SK-N-SH treated with all-trans-retinoic acid at 6 μM for 48 hours (cell line): ENCODE measurements around the gene GNMT.

Source experiments
- ATAC-seq: fragments of 200-7000 bp; cut with Tn5 transposase; 3 replicates; pipeline ENCODE4 v1.9.1; 2020; ENCODE audit warnings: mild to moderate bottlenecking, moderate library complexity
- ARNTL ChIP-seq: fragments of 450-650 bp; formaldehyde crosslinking; IDR thresholded peaks from 2 replicates; pipeline ENCODE4 v1.5.0; 2020; ENCODE audit warnings: low read depth, mild to moderate bottlenecking, moderate library complexity, borderline replicate concordance
- BACH2 ChIP-seq: fragments of 250-450 bp; sonication (Bioruptor Pico); IDR thresholded peaks from 2 replicates; pipeline ENCODE4 v1.9.0; 2021; ENCODE audit warnings: mild to moderate bottlenecking, borderline replicate concordance
- GLIS3 ChIP-seq: fragments of 250-450 bp; sonication (Bioruptor Pico); IDR thresholded peaks from 2 replicates; pipeline ENCODE4 v1.5.0; 2020; ENCODE audit warnings: mild to moderate bottlenecking, moderate library complexity
- ISL1 ChIP-seq: fragments of 250-450 bp; sonication (Bioruptor Pico); IDR thresholded peaks from 2 replicates; pipeline ENCODE4 v2.1.2; 2022; ENCODE audit warnings: mild to moderate bottlenecking, moderate library complexity
- OSR1 ChIP-seq: fragments of 250-450 bp; sonication (Bioruptor Pico); IDR thresholded peaks from 2 replicates; pipeline ENCODE4 v1.8.0; 2022; ENCODE audit warnings: moderate library complexity, mild to moderate bottlenecking, inconsistent platforms
- PPARA ChIP-seq: fragments of 250-450 bp; sonication (Bioruptor Pico); IDR thresholded peaks from 2 replicates; pipeline ENCODE4 v1.5.0; 2020; ENCODE audit warnings: mild to moderate bottlenecking, borderline replicate concordance
- SNAI2 ChIP-seq: fragments of 250-450 bp; sonication (Bioruptor Pico); IDR thresholded peaks from 2 replicates; pipeline ENCODE4 v1.5.0; 2020; ENCODE audit warnings: mild to moderate bottlenecking, moderate library complexity
- TCF4 ChIP-seq: fragments of 250-450 bp; sonication (Bioruptor Pico); IDR thresholded peaks from 2 replicates; pipeline ENCODE4 v1.8.0; 2021; ENCODE audit warnings: mild to moderate bottlenecking, moderate library complexity, borderline replicate concordance
- TOX ChIP-seq: fragments of 250-450 bp; sonication (Bioruptor Pico); IDR thresholded peaks from 2 replicates; pipeline ENCODE4 v1.8.0; 2021; ENCODE audit warnings: mild to moderate bottlenecking, moderate library complexity, borderline replicate concordance
- ZC3H10 ChIP-seq: fragments of 250-450 bp; sonication (Bioruptor Pico); IDR thresholded peaks from 2 replicates; pipeline ENCODE4 v1.5.1; 2021; ENCODE audit warnings: mild to moderate bottlenecking, moderate library complexity
- ZFP30 ChIP-seq: fragments of 450-650 bp; formaldehyde crosslinking; IDR thresholded peaks from 2 replicates; pipeline ENCODE4 v1.5.0; 2022; ENCODE audit warnings: mild to moderate bottlenecking, moderate library complexity
- ZNF8 ChIP-seq: fragments of 450-650 bp; formaldehyde crosslinking; IDR thresholded peaks from 2 replicates; pipeline ENCODE4 v1.5.0; 2020; ENCODE audit warnings: mild to moderate bottlenecking, moderate library complexity
- TF ChIP-seq, protein P1 (sequence below): fragments of 250-450 bp; sonication (Bioruptor Pico); IDR thresholded peaks from 2 replicates; pipeline ENCODE4 v1.5.0; 2020; ENCODE audit warnings: mild to moderate bottlenecking, moderate library complexity
- TF ChIP-seq, protein P2 (sequence below): fragments of 250-450 bp; sonication (Bioruptor Pico); IDR thresholded peaks from 2 replicates; pipeline ENCODE4 v1.5.1; 2021; ENCODE audit warnings: mild to moderate bottlenecking, moderate library complexity
- TF ChIP-seq, protein P3 (sequence below): fragments of 250-450 bp; sonication (Bioruptor Pico); IDR thresholded peaks from 2 replicates; pipeline ENCODE4 v1.8.0; 2020; ENCODE audit warnings: mild to moderate bottlenecking, moderate library complexity, borderline replicate concordance
- TF ChIP-seq, protein P4 (sequence below): fragments of 250-450 bp; sonication (Bioruptor Pico); IDR thresholded peaks from 2 replicates; pipeline ENCODE4 v1.8.0; 2021; ENCODE audit warnings: low read depth, mild to moderate bottlenecking, moderate library complexity, borderline replicate concordance

Gene GNMT

DNA sequence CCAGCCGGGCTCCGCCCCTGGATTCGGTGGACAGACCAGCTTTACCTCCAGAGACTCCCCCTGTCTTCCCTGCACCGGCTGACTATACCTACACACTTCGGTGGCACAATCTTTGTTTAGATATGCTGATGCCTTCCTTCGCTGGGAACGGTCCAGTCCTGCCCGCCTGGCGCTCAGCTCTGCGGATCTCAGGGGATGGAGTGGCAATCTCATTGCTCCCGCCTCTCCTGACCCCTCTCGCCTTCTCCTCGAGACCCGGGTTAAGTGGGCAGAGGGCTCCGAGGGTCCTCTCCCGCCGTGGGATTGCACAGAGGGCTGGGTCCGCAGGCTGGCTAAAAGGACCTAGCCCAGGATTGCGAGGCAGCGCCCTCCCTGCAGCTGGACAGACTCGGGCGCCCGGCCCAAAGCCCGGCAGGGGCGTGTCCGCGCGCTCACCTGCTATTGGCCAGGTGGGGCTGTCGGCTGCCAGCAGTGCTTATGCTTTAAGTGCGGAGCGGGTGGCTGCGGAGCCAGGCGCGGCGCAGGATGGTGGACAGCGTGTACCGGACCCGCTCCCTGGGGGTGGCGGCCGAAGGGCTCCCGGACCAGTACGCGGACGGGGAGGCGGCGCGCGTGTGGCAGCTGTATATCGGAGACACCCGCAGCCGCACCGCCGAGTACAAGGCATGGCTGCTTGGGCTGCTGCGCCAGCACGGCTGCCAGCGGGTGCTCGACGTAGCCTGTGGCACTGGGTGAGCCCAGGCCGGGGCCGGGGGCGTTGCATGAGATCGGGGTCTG lies at the start of gene GNMT:
TSS of gene GNMT (plus strand) at position 512 of the 777 bp plus-strand sequence. CDS start at position 526, 14 bp downstream.
- peak; percentile 55 for ATAC-seq
- no peak for TF ChIP-seq BACH2 (CRISPR knock-in tag)
- TF ChIP-seq GLIS3 (CRISPR knock-in tag) = no peak
- TF ChIP-seq, protein P1, sequence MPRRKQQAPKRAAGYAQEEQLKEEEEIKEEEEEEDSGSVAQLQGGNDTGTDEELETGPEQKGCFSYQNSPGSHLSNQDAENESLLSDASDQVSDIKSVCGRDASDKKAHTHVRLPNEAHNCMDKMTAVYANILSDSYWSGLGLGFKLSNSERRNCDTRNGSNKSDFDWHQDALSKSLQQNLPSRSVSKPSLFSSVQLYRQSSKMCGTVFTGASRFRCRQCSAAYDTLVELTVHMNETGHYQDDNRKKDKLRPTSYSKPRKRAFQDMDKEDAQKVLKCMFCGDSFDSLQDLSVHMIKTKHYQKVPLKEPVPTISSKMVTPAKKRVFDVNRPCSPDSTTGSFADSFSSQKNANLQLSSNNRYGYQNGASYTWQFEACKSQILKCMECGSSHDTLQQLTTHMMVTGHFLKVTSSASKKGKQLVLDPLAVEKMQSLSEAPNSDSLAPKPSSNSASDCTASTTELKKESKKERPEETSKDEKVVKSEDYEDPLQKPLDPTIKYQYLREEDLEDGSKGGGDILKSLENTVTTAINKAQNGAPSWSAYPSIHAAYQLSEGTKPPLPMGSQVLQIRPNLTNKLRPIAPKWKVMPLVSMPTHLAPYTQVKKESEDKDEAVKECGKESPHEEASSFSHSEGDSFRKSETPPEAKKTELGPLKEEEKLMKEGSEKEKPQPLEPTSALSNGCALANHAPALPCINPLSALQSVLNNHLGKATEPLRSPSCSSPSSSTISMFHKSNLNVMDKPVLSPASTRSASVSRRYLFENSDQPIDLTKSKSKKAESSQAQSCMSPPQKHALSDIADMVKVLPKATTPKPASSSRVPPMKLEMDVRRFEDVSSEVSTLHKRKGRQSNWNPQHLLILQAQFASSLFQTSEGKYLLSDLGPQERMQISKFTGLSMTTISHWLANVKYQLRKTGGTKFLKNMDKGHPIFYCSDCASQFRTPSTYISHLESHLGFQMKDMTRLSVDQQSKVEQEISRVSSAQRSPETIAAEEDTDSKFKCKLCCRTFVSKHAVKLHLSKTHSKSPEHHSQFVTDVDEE (CRISPR knock-in tag) = no peak
- TF ChIP-seq, protein P2, sequence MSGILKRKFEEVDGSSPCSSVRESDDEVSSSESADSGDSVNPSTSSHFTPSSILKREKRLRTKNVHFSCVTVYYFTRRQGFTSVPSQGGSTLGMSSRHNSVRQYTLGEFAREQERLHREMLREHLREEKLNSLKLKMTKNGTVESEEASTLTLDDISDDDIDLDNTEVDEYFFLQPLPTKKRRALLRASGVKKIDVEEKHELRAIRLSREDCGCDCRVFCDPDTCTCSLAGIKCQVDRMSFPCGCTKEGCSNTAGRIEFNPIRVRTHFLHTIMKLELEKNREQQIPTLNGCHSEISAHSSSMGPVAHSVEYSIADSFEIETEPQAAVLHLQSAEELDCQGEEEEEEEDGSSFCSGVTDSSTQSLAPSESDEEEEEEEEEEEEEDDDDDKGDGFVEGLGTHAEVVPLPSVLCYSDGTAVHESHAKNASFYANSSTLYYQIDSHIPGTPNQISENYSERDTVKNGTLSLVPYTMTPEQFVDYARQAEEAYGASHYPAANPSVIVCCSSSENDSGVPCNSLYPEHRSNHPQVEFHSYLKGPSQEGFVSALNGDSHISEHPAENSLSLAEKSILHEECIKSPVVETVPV (CRISPR knock-in tag) = no peak
- TF ChIP-seq TOX (CRISPR knock-in tag) = no peak
- TF ChIP-seq ARNTL = no peak
- TF ChIP-seq OSR1 (CRISPR knock-in tag) = no peak
- TF ChIP-seq SNAI2 (CRISPR knock-in tag) = no peak
- TF ChIP-seq, all 23 proteins: peak for 0

DNA sequence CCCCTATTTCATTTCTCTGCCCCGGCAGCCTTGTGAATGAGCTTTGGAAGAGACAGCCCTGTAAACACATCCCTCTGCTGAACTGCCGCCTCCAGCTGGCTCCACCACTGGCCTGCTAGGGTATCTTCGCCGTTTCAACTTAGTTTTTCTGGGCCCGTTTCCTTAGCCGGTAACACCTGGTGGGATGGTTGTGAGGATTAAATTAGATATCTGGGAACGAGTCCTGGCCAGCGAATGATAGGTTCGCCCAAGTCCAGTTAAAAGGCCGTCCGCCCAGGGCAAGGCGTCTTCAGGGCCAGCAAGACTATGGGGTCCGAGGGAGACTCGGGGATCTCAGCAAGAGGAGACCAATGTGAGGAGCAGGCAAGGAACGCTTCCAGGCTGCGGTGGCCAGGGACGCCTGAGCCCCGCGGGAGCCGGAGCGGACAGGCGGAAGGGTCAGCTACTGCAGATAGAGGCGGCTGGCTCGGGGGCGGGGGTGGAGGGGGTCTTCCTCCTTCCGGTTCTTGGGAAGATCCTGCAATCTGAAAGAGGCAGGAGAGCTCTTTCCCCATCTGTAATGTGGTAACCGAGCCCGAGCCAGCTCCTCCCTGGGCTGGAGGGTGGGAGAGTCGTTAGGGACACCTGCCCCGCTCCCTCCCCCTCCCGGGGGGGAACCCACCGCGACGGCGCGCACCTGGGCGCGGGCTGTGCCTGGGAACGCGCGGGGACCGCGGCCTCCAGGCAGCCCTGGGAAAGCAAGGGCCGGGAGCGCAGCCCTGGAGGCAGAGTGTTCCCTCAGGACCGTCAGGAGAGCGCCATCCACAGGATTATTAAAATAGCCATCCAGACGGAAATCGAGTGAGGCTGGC lies 49.2 kb upstream of the GNMT start:
- no peak for ATAC-seq
- no peak for TF ChIP-seq ARNTL
- TF ChIP-seq SNAI2 (CRISPR knock-in tag) = no peak
- TF ChIP-seq ZNF8 (CRISPR knock-in tag) = no peak
- no peak for TF ChIP-seq ZC3H10 (CRISPR knock-in tag)
- TF ChIP-seq, protein P1 (CRISPR knock-in tag) = no peak
- TF ChIP-seq, protein P2 (CRISPR knock-in tag) = no peak
- TF ChIP-seq TOX (CRISPR knock-in tag) = no peak
- TF ChIP-seq, protein P3, sequence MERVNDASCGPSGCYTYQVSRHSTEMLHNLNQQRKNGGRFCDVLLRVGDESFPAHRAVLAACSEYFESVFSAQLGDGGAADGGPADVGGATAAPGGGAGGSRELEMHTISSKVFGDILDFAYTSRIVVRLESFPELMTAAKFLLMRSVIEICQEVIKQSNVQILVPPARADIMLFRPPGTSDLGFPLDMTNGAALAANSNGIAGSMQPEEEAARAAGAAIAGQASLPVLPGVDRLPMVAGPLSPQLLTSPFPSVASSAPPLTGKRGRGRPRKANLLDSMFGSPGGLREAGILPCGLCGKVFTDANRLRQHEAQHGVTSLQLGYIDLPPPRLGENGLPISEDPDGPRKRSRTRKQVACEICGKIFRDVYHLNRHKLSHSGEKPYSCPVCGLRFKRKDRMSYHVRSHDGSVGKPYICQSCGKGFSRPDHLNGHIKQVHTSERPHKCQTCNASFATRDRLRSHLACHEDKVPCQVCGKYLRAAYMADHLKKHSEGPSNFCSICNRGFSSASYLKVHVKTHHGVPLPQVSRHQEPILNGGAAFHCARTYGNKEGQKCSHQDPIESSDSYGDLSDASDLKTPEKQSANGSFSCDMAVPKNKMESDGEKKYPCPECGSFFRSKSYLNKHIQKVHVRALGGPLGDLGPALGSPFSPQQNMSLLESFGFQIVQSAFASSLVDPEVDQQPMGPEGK (CRISPR knock-in tag) = no peak
- TF ChIP-seq TCF4 (CRISPR knock-in tag) = no peak
- TF ChIP-seq PPARA (CRISPR knock-in tag) = no peak
- TF ChIP-seq, protein P4, sequence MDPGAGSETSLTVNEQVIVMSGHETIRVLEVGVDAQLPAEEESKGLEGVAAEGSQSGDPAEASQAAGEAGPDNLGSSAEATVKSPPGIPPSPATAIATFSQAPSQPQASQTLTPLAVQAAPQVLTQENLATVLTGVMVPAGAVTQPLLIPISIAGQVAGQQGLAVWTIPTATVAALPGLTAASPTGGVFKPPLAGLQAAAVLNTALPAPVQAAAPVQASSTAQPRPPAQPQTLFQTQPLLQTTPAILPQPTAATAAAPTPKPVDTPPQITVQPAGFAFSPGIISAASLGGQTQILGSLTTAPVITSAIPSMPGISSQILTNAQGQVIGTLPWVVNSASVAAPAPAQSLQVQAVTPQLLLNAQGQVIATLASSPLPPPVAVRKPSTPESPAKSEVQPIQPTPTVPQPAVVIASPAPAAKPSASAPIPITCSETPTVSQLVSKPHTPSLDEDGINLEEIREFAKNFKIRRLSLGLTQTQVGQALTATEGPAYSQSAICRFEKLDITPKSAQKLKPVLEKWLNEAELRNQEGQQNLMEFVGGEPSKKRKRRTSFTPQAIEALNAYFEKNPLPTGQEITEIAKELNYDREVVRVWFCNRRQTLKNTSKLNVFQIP (CRISPR knock-in tag) = no peak
- TF ChIP-seq ZFP30 = no peak
- no peak for TF ChIP-seq ISL1
- TF ChIP-seq BACH2 (CRISPR knock-in tag) = no peak
